HCEC 1CT (cell line): ENCODE results near the gene SHISA9.

Experiments used
- DNase-seq: peaks from one replicate; pipeline ENCODE4 v3.0.0-alpha.2; 2017

Gene SHISA9

GRCh38 chr16:13203725-13204124 lies 302.3 kb downstream of the SHISA9 start:
- no peak for DNase-seq

- no peak for DNase-seq
Observed at GRCh38 chr16:13205352-13205751, 304.0 kb downstream of the SHISA9 start.

DNA sequence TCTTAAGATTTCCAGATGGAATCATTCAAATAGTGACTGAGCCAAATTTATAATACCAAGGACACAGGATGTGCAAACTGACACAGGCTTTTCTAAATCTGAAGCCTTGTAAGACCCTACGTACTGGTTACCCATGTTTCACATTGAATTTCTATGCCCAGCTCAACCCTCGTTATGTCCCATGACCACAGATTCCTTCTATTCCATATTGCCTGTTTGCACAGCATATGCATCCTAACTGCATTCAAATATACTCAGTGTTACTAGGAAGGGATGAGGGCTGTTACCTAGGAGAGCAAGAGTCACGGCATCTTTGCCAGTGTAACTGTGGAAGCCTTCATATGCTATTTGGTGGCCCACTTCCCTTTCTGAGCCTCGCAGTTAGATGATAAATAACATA lies 305.2 kb downstream of the SHISA9 start:
- DNase-seq: no peak

GRCh38 chr16:13207151-13207550 lies 305.8 kb downstream of the SHISA9 start:
- no peak for DNase-seq

GRCh38 chr16:13223666-13224065 lies 322.3 kb downstream of the SHISA9 start:
- no peak for DNase-seq

- DNase-seq: no peak
Observed at GRCh38 chr16:13229039-13229438, 327.6 kb downstream of the SHISA9 start.

DNA sequence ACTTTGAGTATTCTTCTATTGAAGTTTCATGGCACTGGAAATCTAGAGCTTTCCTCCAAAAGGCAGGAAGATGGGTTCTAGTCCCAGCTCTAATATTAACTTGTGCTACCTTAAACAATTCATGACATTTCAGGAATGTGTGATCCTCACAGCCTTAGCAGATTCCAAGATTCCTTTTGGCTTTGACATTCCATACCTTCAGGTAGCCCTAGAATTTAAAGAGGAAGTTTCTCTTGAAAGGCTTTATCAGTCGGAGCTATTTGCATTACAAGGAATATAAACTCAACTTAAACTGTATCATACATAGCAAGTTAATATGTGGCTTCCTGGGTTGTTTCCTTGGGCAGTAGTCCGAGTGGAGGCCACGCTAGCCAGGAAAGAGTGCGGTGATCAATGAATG lies 330.0 kb downstream of the SHISA9 start:
- DNase-seq: no peak

DNA sequence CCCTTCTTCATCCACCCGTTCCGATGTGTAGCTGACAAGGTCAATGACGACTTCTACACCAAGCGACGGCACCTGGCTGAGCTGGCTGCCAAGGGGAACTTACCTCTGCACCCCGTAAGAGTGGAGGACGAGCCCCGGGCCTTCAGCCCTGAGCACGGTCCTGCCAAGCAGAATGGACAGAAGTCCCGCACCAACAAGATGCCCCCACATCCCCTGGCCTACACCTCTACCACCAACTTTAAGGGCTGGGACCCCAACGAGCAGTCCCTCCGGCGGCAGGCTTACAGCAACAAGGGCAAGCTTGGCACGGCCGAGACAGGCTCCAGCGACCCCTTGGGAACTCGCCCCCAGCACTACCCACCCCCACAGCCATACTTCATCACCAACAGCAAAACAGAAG lies 333.6 kb downstream of the SHISA9 start:
- DNase-seq: no peak

- no peak for DNase-seq
Observed at GRCh38 chr16:13236308-13236707, 334.9 kb downstream of the SHISA9 start.

DNA sequence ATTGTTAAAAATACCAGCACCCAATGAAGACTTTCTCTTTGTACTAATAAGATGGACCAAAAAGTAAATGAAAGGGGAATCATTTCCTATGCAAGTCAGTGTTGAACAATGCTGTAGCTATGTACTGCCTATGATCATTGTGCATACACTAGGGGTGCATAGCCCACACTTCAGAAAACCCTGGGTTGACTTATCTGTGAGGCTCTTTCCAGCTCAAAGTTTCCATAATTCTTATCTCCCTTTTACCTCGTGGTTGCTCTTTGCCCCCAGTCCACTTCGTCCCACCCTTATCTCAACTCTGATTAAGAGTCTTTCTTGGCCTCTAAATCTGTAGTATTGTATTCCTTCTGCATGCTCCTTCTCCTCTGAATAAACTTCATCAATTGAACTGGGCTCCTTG lies 336.8 kb downstream of the SHISA9 start:
- no peak for DNase-seq

DNA sequence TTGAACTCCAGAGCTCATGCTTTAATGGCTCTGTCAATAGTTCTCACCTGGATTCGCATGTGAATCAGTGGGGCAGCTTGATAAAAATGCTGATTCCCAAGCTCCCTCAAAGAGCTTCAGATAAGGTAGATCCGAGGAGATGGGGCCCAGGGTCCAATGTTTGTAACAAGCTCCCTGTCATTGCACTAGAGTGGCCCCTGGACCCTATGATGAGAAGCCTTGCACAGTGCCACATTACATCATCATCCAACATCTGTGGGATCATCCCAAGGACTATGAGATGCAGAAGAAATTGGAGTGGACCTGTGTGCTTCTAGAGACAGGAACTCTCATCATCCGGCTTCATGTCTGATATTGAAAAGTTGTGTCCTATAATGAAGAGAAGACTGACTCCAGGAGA lies 340.8 kb downstream of the SHISA9 start:
- DNase-seq: no peak

DNA sequence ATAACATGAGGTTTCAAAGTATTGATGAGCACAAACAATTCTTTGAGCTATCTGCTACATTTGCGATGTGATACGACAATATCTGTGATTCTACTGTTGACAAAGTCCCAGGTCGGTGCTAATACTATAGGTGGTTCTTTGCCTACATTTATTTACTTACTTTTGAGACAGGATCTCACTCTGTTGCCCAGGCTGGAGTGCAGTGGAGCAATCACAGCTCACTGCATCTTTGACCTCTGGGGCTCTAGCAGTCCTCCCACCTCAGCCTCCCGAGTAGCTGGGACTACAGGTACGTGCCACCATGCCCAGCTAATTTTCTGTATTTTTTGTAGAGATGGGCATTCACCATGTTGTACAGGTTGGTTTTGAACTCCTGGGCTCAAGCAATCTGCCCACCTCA lies 343.4 kb downstream of the SHISA9 start:
- no peak for DNase-seq

DNA sequence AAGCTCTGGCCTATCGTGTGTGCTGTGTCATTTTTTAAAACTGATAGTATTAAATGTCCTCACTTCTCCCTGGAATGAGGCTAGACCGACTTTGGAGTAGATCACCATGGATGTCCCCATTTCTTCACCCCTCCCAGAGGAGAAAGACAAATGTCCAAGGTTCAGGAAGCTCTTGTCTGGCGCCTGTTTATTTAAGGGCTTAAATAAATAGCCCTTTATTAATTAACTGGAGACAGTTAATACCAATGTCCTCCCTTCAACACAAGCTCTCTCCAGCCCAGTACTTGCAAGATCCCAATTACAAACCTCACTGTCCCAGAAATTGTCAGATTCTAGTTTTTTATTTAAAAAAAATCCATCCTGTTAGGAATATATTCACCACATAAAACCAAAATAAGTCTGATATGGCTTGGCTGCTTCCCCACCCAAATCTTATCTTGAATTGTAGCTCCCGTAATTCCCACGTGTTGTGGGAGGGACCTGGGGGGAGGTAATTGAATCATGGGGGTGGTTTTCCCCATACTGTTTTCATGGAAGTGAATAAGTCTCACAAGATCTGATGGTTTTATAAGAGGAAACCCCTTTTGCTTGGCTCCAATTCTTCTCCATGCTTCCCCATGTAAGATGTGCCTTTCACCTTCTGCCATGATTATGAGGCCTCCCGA lies 344.4 kb downstream of the SHISA9 start:
- no peak for DNase-seq

DNA sequence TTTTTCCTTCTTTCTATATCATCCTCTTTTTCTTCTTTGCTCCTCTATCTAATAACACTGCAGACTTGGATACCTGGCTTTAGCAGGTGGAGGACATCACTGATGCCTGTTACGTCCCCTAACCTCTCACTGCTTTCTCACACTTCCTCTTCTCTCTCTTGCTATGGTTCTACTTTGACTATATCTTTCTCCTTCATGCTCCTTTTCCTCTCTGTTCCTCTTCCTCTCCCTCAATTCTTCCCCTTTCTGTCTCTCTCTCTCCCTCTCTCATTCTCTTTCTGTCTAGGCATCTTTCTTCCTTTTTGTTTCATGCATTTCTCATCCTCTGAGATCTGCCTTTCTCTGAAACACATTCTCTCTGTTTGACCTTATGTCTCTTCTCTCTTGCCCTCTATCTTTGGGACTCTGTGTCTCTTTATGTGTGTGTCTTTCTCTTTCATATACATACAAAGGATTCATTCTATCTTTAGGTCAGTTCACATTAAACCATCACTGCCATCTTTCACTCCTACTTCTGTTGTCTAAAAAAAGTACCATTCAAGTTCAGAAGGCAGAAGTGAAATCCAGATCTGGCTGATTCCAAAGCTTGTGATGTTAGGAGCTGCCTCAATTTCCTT lies 353.7 kb downstream of the SHISA9 start:
- no peak for DNase-seq

GRCh38 chr16:13262270-13263090 lies 361.1 kb downstream of the SHISA9 start:
- no peak for DNase-seq

GRCh38 chr16:13264749-13265552 lies 363.6 kb downstream of the SHISA9 start:
- no peak for DNase-seq

GRCh38 chr16:13269359-13269758 lies 368.0 kb downstream of the SHISA9 start:
- no peak for DNase-seq

GRCh38 chr16:13269905-13270528 lies 368.6 kb downstream of the SHISA9 start:
- DNase-seq: no peak

DNA sequence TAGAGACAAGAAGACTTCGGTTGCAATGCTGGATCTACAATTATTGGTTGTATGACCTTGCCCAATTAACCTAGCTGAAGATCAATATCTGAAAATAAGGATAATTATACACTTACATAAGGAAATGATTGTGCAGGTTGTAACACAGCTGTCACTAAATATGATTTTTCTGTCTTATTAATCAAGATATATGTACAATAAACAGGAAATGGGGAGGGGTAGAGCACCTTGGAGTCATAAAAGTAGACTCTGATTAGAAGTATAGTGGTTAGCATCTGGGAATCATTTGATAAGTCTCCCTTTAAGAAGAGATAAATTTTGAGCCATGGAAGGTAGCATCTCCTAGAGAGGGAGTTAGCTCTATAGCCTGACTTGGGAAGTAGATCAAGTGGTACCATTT lies 369.2 kb downstream of the SHISA9 start:
- DNase-seq: no peak

DNA sequence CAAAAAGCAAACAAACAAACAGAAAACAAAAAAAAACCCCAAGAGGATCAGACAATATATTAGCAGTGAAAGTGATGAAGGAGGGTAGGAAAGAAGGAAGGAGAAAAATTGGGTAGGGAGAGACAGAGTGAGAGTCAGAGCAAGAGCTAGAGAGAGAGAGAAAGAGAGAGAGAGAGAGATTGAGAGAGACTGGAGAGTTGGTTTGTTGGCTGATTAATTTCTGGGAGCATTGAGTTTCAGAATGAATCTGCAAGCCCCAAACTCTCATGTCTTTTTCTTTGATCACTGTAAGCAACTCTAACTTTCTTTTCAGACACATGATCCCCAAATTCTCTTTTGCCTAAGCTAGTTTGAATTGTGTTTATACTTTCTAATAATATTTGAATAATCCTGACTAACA lies 388.1 kb downstream of the SHISA9 start:
- DNase-seq: no peak
